NCI-H2029 (cell line): Measurements from ENCODE around the gene LRRC4C.

Experiments
- DNase-seq: peaks from one replicate; lab custom pipeline; 2025; lab: John Stamatoyannopoulos, UW

LRRC4C gene

DNA sequence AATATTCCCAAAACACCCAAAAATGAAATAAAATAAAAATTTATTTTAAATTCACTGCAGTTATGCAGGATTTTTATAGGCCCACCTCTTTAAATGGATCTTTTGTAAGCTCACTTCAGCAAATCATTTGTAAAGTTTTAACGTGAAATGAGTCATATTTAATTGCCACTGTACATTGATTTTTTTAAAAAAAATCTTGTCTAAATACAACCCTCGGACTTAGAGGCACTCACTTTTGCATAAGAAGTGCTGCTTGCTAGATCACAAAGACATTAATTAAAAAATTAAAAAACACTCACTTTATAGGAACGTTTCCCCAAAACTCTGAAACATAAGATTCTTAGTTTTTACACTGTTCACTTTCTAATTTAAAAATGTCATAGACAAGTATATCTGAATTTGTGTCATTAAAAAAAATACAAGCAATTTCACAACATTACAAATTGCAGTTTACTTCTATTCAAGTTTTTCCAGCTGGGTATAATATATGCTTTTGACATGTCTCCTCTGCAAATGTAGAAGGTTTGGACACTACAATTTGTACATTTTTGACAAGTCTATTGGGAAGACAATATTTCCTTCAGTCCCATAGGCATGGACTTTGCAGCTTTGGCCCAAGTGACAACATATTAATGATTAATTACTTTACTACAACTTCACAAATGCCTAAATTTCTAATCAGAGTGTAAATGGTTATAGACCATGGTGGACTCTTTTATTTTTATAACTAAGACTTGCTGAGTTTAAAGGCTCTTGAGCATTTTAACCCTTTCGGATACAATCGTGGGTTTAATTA, 1088.4 kb downstream of the LRRC4C start:
- no peak for DNase-seq

DNA sequence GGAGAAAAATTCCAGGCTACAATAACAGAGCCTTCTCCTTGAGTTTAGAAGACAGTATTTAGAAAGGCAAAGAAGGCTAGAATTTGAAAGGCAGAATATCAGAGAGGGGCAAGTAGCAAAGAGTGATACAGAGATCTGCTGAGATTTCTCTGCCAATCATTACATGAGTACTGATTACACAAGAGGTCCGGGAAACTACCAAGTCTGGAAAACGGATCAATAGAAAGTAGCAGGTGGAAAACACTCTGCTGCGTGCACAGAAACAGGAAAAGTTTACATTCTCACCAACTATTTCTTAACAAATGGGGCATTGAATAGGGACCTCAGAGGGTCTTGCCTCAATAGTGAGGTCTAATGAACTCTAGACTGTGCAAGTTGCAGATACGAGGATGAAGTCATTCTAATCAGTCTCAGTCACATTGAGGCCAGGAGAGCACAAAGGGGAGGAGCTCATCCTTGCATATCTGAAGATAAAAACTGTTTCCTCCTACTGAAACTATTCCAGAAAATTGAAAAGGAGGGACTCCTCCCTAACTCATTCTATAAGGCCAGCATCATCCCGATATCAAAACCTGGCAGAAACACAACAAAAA, 1099.2 kb downstream of the LRRC4C start:
- DNase-seq, result no peak

GRCh38 chr11:40354121-40354520, 1105.3 kb downstream of the LRRC4C start:
- DNase-seq, result no peak

- no peak for DNase-seq
These were observed 1118.5 kb downstream of the LRRC4C start for GRCh38 chr11:40340911-40341310.

DNA sequence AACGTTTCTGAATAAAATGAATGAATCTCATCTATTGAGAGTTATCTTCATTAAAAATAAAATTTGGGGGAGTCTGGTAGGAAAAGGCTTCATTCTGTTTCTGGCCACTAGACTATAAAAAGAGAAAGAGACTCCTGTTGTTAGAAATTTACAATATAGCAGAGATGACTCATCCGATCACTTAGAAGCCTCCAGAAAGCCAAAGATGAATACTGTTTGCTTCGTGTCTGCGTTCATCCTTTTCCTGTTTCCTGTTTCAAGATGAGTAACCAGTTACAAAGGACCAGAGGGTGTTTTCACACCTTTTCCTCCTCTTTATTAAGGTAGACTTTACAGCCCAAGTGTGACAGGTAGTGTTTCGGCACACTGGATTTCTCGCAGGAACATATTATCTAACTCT, 1120.7 kb downstream of the LRRC4C start:
- DNase-seq, result no peak

GRCh38 chr11:40338062-40338461, 1121.4 kb downstream of the LRRC4C start:
- no peak for DNase-seq

DNA sequence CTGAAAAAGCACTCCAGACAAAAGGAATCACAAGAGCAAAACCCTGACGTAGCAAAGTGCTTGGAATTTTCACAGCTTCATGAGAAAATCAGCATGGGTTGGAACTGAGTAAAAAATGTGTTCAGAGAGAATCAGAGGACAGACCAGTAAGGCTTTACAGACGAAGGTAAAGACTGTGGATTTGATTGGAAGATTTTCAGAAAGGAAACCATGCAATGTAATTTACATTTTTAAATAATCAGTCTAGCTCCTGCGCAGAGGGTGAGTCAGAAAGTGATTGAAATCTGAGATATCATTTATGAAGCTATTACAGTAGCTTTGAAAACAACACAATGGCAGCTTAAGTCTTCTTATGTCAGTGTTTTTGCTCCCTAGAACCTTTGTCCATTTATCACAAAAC, 1122.3 kb downstream of the LRRC4C start:
- no peak for DNase-seq

GRCh38 chr11:40328890-40329614, 1130.4 kb downstream of the LRRC4C start:
- peak; percentile 41 for DNase-seq

DNA sequence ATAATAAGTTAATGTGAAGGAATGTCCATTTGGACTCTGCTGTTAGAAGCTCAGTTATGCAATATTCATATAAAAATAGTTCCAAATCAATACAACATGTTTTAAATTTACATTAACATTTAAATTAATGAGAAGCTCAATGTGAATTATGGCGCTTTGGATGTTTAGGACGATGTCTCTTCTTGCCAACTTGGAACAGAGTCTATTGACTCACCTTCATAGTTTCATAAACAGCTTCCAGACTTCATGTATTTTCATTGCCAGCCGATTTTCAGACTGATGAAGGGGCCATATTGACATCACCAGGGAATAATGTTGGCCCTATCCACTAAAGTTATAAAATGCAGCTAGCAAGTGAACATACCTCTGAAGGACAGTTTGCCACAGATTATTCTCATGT, 1136.2 kb downstream of the LRRC4C start:
- no peak for DNase-seq

DNA sequence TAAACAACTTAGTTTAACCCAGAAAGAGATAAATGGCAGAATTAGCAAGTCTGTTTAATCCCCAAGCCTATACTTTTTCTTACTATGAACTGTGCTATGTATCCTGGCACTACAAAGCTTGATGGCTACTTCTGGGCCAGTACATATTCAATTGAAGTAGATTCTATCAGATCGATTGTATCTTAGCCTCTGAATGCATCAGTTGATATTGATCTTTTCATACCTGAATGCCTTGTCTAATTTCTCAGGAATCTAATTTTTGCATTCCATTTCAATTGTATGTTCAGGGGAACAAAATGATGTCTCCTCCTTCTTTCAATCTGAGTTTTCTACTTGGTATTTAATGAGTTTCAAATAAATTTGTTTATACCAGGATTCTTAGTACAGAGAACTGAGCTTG, 1137.9 kb downstream of the LRRC4C start:
- DNase-seq, result no peak

DNA sequence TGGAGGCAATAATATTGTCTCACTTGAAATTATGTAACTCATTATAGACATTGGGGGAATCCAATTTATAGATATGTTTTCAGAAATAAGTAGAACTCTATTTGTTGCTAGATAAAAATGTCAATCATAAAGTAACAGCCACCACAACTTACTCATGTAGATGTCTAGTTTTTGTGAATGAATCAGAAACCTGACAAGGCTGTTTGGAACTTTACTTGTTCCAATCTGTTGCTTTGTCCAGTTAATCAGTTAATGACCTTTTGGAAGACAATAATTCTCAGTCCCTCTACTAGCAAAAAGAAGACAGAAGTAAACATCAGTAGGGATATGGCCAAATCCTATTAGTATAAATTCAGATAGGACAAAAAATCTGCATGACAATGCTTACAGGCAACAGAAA, 1143.3 kb downstream of the LRRC4C start:
- no peak for DNase-seq

- no peak for DNase-seq
These were observed 1144.3 kb downstream of the LRRC4C start for GRCh38 chr11:40315122-40315521.

DNA sequence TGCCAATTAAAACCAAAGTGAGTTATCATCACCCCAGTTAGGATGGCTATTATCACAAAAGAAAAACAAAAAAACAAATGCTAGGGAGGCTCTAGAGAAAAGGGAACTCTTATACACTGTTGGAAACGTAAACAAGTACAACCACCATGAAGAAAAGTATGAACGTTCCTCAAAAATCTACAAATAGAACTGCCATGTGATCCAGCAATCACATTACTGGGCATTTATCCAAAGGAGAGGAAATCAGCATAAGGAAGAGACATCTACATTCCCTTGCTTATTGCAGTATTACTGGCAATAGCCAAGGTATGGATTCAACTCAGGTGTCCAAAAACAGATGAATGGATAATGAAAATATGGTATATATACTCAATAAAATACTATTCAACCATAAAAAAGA, 1145.1 kb downstream of the LRRC4C start:
- DNase-seq, result no peak

GRCh38 chr11:40306938-40307548, 1152.4 kb downstream of the LRRC4C start:
- no peak for DNase-seq

DNA sequence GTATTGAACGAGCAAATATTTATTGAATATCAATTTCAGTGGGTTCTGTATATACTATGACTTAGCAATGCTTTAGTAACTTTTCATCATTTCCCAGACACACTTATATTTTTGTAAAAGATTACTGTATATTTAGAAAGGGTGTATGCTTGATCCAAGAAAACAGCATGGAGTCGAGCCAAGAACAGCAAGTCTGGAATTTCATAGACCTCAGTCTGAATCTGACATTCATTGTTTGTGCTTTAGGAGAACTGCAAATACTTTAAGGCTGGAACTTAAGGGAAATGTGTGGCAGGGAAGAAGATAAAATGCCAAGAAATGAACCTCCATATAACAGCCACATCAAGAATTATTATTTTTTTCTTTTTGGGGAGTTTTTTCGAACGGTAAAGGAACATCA, 1156.8 kb downstream of the LRRC4C start:
- no peak for DNase-seq

- no peak for DNase-seq
These were observed 1164.0 kb downstream of the LRRC4C start for GRCh38 chr11:40295466-40295865.

DNA sequence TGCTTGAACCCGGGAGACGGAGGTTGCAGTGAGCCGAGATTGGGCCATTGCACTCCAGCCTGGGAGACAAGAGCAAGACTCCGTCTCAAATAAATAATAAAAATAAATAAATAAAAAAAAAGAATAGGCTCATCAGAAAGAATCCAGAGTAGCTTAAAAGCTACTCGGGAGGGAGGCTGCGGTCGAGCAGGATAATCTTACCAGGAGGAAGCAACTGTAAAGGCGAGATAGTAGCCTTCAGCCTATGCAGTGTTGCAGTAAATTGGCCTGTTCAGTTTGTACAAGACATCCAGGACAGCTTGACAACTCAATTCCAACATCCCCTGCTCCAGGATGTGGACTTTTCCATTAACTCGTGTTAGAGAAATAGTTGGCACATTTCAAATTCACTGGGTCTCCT, 1164.7 kb downstream of the LRRC4C start:
- no peak for DNase-seq

GRCh38 chr11:40294349-40294735, 1165.1 kb downstream of the LRRC4C start:
- no peak for DNase-seq

DNA sequence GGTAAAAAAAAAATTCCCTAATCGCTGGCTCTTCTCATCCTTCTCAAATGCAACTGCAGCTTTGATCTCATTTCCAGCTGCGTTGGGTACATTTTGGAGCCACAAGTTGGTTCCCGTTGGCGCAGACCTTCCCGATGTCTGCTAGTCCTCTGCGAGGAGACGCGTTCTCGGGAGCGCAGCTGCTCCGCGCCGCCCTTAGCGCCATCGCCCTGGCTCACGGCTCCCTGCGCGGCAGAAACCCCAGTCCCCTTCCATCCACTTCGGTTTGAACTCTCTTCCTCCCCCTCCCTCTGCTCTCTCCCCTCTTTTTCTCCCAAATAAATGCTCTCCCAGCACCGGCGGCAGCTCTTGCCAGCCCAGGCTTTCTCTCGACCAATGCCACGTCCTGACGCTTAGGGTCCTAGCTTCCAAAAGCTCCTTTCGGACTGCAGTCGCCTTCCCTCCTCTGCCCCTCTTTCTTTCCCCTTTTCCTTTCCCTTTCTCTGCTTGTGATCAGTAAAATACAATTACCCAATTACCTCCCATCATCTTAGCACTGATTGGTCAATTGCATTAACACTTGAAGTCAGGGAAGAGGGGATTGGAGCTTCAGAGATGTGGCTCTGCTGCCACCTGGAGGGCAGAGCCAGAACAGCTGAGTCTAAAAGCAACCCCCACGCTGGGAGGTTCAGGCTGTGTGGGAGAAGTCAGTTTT, 1165.7 kb downstream of the LRRC4C start:
- peak; percentile 50 for DNase-seq

DNA sequence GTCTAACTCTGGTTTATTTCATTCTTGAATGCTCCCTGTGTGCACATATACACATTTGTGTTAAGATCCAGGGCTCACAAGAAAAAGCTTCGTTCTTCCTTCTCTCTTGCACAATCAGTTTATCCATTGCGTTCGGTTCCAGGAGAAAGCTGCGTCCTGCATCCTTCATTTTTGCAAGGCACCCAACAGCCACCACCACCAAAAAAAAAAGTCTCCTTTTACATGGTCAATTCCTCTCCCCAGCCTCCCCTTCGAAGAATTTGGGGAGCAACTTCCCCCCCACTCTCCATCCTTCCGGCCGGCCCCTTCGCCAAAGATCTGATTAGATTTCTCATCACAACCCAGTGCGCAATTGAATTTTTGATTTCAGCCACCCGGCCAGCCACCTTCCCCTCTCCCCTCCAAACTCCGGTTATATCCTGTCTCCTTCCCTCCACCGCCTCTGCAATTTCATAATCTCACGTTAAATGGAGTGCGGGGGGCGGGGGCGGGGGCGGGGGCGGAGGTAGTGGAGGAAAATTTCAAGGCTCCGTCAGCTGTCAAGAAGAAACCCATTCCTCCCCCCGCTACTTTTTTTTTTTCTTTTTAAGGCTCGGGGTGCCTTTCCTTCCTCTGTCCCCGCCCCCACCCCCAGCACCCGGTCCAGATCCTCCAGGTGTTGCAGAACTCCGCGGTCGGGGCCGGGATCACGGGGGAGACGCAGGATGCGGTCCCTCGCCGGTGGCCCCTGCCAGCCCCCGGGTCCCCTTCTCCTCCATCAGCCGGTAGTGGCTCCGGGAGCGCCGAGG, 1166.5 kb downstream of the LRRC4C start:
- DNase-seq, result no peak

DNA sequence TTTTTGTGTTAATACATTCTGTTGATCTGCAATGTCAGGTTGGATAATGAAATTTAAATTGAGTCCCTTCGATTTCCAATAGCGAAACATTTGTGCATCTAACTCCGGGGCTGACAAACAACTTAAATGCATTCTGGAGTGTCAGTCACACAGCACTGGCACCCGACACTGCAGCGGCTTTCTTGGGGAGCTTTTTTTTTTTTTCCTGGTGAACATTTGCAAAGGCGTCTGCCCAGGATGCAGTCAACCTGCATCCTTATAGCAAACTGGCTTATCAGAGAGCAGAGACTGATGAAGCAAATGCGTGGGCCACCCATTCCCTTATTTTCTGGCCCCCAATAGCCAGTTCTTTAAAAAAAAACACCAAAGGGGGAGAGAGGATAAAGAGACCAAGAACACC, 1167.7 kb downstream of the LRRC4C start:
- no peak for DNase-seq
